Fibroblast of the aortic adventitia (primary cell): ENCODE results near the gene ARHGEF12. TPM values are rescaled to one million over a fixed set of nuclear protein-coding genes. Genes with fewer than 3 reads are reported as not detected.
A peak's percentile ranks its signal among the peaks of the same experiment; 100 is the strongest.

Experiments
- DNase-seq: peaks from one replicate; pipeline ENCODE4 v3.0.0-alpha.2; 2010; ENCODE audit warnings: low read depth
- H3K4me3 ChIP-seq: 2 replicates; pipeline ENCODE4 v1.5.1; 2011; ENCODE audit warnings: low read depth, mild to moderate bottlenecking, control low read depth, low read length, moderate library complexity
- CTCF ChIP-seq: IDR thresholded peaks from 2 replicates; pipeline ENCODE4 v1.5.1; 2011; ENCODE audit warnings: mild to moderate bottlenecking, low read length, control low read depth, inconsistent platforms; ENCODE audit not compliant: insufficient read depth
- total RNA-seq: library from RNA; depleted of rRNA; stranded (reverse); fragments of >200 nt; gene quantifications from 2 replicates; pipeline ENCODE4 v1.2.3, GENCODE V29; 2012; ENCODE audit warnings: low replicate concordance

ARHGEF12 gene
- total RNA-seq, 1 donor, result 103 TPM

- no peak for TF ChIP-seq CTCF
- peak overlapping the region; percentile 92 for H3K4me3 ChIP-seq
- DNase-seq, result peak; percentile 39
Measured at GRCh38 chr11:120339394-120339890, 3.2 kb downstream of the ARHGEF12 start.

GRCh38 chr11:120340529-120340928 lies 4.3 kb downstream of the ARHGEF12 start:
- peak; percentile 39 for DNase-seq
- no peak for TF ChIP-seq CTCF
- H3K4me3 ChIP-seq, result no peak overlapping the region

GRCh38 chr11:120342226-120342625 lies 6.0 kb downstream of the ARHGEF12 start:
- TF ChIP-seq CTCF, result no peak
- no peak overlapping the region for H3K4me3 ChIP-seq
- DNase-seq, result no peak

- H3K4me3 ChIP-seq, result no peak overlapping the region
- no peak for DNase-seq
- no peak for TF ChIP-seq CTCF
Measured at GRCh38 chr11:120342678-120343077, 6.5 kb downstream of the ARHGEF12 start.

GRCh38 chr11:120343429-120343828 lies 7.2 kb downstream of the ARHGEF12 start:
- TF ChIP-seq CTCF, result no peak
- no peak for DNase-seq
- no peak overlapping the region for H3K4me3 ChIP-seq

GRCh38 chr11:120344302-120345004 lies 8.2 kb downstream of the ARHGEF12 start:
- TF ChIP-seq CTCF, result no peak
- no peak overlapping the region for H3K4me3 ChIP-seq
- no peak for DNase-seq

- H3K4me3 ChIP-seq, result no peak overlapping the region
- TF ChIP-seq CTCF, result no peak
- DNase-seq, result no peak
Measured at GRCh38 chr11:120346233-120346632, 10.0 kb downstream of the ARHGEF12 start.
